Gastroesophageal sphincter (tissue), 3 donors: Measurements from ENCODE around the gene NOP14.

Experiments
- POLR2A ChIP-seq, 2 donors: fragments of 450-650 bp; IDR thresholded peaks; one replicate each; pipeline ENCODE4 v1.6.1; 2017; ENCODE audit warnings: antibody characterized with exemption in 2 of 2, mild to moderate bottlenecking in 2 of 2, moderate library complexity in 1 of 2
- TF ChIP-seq, protein P1 (sequence below), 4 experiments: fragments of 200-600 bp in 2 of 4; fragments of 450-650 bp in 2 of 4; sonication (generic) in 1 of 4; IDR thresholded peaks; one replicate each; pipeline ENCODE4 v1.5.1; 2017 to 2019; ENCODE audit warnings: antibody characterized with exemption in 4 of 4, mild to moderate bottlenecking in 2 of 4, moderate library complexity in 2 of 4

DNA sequence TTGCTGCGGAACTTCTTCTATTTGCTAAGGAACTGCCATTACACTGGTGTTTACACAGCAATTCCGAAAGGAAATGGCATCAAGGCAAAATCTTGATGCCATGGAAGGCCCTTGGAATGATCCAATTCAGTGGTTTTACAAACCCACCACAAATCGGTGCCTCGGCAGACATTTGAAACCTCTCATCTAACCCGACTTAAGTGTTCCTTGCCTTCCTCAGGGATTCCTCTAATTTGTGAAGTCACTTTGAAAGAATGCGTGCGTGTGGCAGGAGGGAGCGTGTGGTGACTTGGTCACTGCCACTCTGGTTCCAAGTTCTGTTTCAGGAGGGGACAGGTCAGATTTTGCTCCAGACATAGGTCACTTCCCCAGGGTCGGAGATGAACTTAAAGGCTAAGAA is 4.8 kb downstream of the NOP14 start:
- TF ChIP-seq POLR2A (IDR thresholded peaks at IDR 0.05), result no peak
- TF ChIP-seq, protein P1, sequence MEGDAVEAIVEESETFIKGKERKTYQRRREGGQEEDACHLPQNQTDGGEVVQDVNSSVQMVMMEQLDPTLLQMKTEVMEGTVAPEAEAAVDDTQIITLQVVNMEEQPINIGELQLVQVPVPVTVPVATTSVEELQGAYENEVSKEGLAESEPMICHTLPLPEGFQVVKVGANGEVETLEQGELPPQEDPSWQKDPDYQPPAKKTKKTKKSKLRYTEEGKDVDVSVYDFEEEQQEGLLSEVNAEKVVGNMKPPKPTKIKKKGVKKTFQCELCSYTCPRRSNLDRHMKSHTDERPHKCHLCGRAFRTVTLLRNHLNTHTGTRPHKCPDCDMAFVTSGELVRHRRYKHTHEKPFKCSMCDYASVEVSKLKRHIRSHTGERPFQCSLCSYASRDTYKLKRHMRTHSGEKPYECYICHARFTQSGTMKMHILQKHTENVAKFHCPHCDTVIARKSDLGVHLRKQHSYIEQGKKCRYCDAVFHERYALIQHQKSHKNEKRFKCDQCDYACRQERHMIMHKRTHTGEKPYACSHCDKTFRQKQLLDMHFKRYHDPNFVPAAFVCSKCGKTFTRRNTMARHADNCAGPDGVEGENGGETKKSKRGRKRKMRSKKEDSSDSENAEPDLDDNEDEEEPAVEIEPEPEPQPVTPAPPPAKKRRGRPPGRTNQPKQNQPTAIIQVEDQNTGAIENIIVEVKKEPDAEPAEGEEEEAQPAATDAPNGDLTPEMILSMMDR (IDR thresholded peaks at IDR 0.05), result no peak
